ENCODE results near the gene SYT15.

The SYT15 gene

GRCh38 chr10:46547541-46548497, 31.1 kb upstream of the SYT15 start:
- no peak for TF ChIP-seq CTCF (IDR thresholded peaks at IDR 0.05; ENCODE audit: low read depth, low read length)
- H3K4me3 ChIP-seq (ENCODE audit: low read depth, low read length): no peak overlapping the region

- TF ChIP-seq CTCF (IDR thresholded peaks at IDR 0.05; ENCODE audit: low read depth, low read length): no peak
- H3K4me3 ChIP-seq (ENCODE audit: low read depth, low read length): no peak overlapping the region
These were observed 30.3 kb upstream of the SYT15 start for GRCh38 chr10:46548498-46549090.

GRCh38 chr10:46549171-46550075, 29.5 kb upstream of the SYT15 start:
- H3K4me3 ChIP-seq (ENCODE audit: low read depth, low read length): no peak overlapping the region
- TF ChIP-seq CTCF (IDR thresholded peaks at IDR 0.05; ENCODE audit: low read depth, low read length): no peak

GRCh38 chr10:46550076-46550790, 28.7 kb upstream of the SYT15 start:
- no peak overlapping the region for H3K4me3 ChIP-seq (ENCODE audit: low read depth, low read length)

GRCh38 chr10:46550795-46551700, 27.9 kb upstream of the SYT15 start:
- no peak overlapping the region for H3K4me3 ChIP-seq (ENCODE audit: low read depth, low read length)
- TF ChIP-seq CTCF (IDR thresholded peaks at IDR 0.05; ENCODE audit: low read depth, low read length): no peak

More at GRCh38 chr10:46550076-46550790, 28.7 kb upstream of the SYT15 start:
- no peak for TF ChIP-seq CTCF (IDR thresholded peaks at IDR 0.05; ENCODE audit: low read depth, low read length)
